ENCODE data around the gene CLSTN2.

Gene CLSTN2

DNA sequence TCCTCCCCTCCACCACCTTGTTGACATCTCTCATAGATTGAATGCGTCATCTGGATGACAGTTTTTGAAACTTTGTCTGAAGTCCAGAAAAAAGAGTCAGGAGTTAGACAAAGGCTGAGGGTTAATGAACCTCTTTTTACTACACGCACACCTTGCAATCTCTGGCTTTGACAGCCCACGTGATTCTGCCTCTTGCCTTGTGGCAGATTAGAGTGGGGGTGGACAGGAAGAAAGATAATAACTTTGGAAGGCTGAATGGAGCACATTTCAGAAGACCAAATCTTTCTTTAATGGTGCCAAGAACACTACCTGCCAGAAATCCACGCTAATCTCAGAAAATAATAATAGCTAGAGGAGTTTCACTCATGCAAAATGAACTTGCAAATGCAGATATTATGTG lies 415.0 kb downstream of the CLSTN2 start:
- TF ChIP-seq, protein P1, sequence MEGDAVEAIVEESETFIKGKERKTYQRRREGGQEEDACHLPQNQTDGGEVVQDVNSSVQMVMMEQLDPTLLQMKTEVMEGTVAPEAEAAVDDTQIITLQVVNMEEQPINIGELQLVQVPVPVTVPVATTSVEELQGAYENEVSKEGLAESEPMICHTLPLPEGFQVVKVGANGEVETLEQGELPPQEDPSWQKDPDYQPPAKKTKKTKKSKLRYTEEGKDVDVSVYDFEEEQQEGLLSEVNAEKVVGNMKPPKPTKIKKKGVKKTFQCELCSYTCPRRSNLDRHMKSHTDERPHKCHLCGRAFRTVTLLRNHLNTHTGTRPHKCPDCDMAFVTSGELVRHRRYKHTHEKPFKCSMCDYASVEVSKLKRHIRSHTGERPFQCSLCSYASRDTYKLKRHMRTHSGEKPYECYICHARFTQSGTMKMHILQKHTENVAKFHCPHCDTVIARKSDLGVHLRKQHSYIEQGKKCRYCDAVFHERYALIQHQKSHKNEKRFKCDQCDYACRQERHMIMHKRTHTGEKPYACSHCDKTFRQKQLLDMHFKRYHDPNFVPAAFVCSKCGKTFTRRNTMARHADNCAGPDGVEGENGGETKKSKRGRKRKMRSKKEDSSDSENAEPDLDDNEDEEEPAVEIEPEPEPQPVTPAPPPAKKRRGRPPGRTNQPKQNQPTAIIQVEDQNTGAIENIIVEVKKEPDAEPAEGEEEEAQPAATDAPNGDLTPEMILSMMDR (IDR thresholded peaks at IDR 0.05; ENCODE audit: low read length) = no peak
- TF ChIP-seq EZH2phosphoT487 (IDR thresholded peaks at IDR 0.05; ENCODE audit: low read length) = no peak
- TF ChIP-seq EZH2 (optimal IDR thresholded peaks at IDR 0.05; ENCODE audit: low read depth, low read length) = no peak
- no peak overlapping the region for H3K27ac ChIP-seq (ENCODE audit: low read length)
- H3K4me1 ChIP-seq (ENCODE audit: low read length) = no peaks in the 10 kb centered on the region
- H3K9me3 ChIP-seq (replicated peaks; ENCODE audit: insufficient read depth, low read length) = no peaks in the 10 kb centered on the region
- H3K79me2 ChIP-seq (ENCODE audit: low read length) = no peaks in the 10 kb centered on the region
- no peak overlapping the region for H3K9ac ChIP-seq (ENCODE audit: low read length)
- no peak overlapping the region for H2AFZ ChIP-seq (ENCODE audit: low read length)
- no peaks in the 10 kb centered on the region for H3K36me3 ChIP-seq (replicated peaks; ENCODE audit: insufficient read depth, low read length)
- H4K20me1 ChIP-seq (ENCODE audit: insufficient read depth, low read length) = no peaks in the 10 kb centered on the region
- no peak overlapping the region for H3K4me2 ChIP-seq (ENCODE audit: low read depth, low read length)
- no peaks in the 10 kb centered on the region for H3F3A ChIP-seq (ENCODE audit: insufficient read depth, low read length)
- no peaks in the 10 kb centered on the region for H3K27me3 ChIP-seq (replicated peaks; ENCODE audit: insufficient read depth, low read length)
- no peak overlapping the region for H3K4me3 ChIP-seq (ENCODE audit: low read length)
- no peak for DNase-seq
- no peaks in the 10 kb centered on the region for H3K9me2 ChIP-seq (replicated peaks; ENCODE audit: insufficient read depth, low read length)

DNA sequence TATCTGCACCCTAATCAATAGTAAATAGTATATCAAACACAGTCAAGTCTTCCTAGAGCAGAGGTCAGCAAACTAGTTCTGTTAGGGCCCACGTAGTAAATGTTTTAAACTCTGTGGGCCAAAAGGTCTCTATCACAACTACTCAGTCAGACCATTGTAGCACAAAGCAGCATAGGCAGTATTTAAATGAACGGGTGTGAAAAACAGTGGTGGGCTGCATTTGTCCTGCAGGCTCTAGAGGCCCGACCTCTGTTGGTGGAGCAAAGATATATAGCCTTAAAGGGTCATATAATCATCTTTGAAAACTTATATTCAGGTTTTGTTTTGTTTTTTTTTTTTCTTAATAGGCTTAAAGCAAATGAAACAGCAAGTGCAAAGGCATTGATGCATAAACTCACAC lies 416.5 kb downstream of the CLSTN2 start:
- Histone ChIP-seq H3K79me2 (ENCODE audit: low read length) (no peaks in the 10 kb centered on the region), H3K36me3 (replicated peaks; ENCODE audit: insufficient read depth, low read length) (no peaks in the 10 kb centered on the region), H3K27me3 (replicated peaks; ENCODE audit: insufficient read depth, low read length) (no peaks in the 10 kb centered on the region), H3K4me1 (ENCODE audit: low read length) (no peaks in the 10 kb centered on the region), H3K9ac (ENCODE audit: low read length) (no peak overlapping the region), H3K9me3 (replicated peaks; ENCODE audit: insufficient read depth, low read length) (no peaks in the 10 kb centered on the region), H3K4me3 (ENCODE audit: low read length) (no peak overlapping the region), H3K27ac (ENCODE audit: low read length) (no peak overlapping the region), H3K9me2 (replicated peaks; ENCODE audit: insufficient read depth, low read length) (no peaks in the 10 kb centered on the region), H4K20me1 (ENCODE audit: insufficient read depth, low read length) (no peaks in the 10 kb centered on the region), H2AFZ (ENCODE audit: low read length) (no peak overlapping the region), H3K4me2 (ENCODE audit: low read depth, low read length) (no peak overlapping the region), H3F3A (ENCODE audit: insufficient read depth, low read length) (no peaks in the 10 kb centered on the region)
- TF ChIP-seq EZH2phosphoT487 (IDR thresholded peaks at IDR 0.05; ENCODE audit: low read length) (no peak), EZH2 (optimal IDR thresholded peaks at IDR 0.05; ENCODE audit: low read depth, low read length) (no peak)
- TF ChIP-seq, protein P1 (IDR thresholded peaks at IDR 0.05; ENCODE audit: low read length) = no peak
- DNase-seq = no peak

DNA sequence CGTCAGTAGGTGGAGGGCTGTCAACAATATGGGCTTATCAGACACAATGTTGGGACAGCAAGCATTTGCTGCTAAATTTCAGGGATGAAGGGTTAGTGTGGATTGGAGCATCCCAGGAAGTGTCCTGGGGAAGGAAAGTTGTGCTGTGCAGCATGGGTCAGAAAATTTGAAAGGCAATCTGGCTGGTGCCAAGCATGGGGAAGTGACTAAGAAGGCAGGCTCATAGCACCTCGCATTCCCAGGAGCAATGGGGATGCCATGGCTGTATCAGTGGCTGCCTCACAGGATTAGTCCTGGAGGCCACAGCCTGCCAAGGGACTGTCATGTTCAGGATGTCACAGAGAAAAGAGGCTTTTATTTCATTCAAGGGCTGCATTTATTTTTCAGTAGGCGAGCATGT lies 420.5 kb downstream of the CLSTN2 start:
- DNase-seq = no peak
- Histone ChIP-seq H3K4me2 (ENCODE audit: low read depth, low read length) (no peak overlapping the region), H3K4me1 (ENCODE audit: low read length) (no peaks in the 10 kb centered on the region), H3K9me2 (replicated peaks; ENCODE audit: insufficient read depth, low read length) (no peaks in the 10 kb centered on the region), H3K9ac (ENCODE audit: low read length) (no peak overlapping the region), H3K79me2 (ENCODE audit: low read length) (no peaks in the 10 kb centered on the region), H3K27me3 (replicated peaks; ENCODE audit: insufficient read depth, low read length) (no peaks in the 10 kb centered on the region), H4K20me1 (ENCODE audit: insufficient read depth, low read length) (no peaks in the 10 kb centered on the region), H3K36me3 (replicated peaks; ENCODE audit: insufficient read depth, low read length) (no peaks in the 10 kb centered on the region), H3K27ac (ENCODE audit: low read length) (no peak overlapping the region), H3K9me3 (replicated peaks; ENCODE audit: insufficient read depth, low read length) (no peaks in the 10 kb centered on the region), H3F3A (ENCODE audit: insufficient read depth, low read length) (no peaks in the 10 kb centered on the region), H2AFZ (ENCODE audit: low read length) (no peak overlapping the region), H3K4me3 (ENCODE audit: low read length) (no peak overlapping the region)
- TF ChIP-seq, protein P1 (IDR thresholded peaks at IDR 0.05; ENCODE audit: low read length) = no peak
- TF ChIP-seq EZH2phosphoT487 (IDR thresholded peaks at IDR 0.05; ENCODE audit: low read length) = no peak
- TF ChIP-seq EZH2 (optimal IDR thresholded peaks at IDR 0.05; ENCODE audit: low read depth, low read length) = no peak

All from MM.1S (cell line).